Measurements from ENCODE around the gene VKORC1. TPM values are rescaled to one million over a fixed set of nuclear protein-coding genes. Genes with fewer than 3 reads are reported as not detected.

Gene VKORC1
- polyA plus RNA-seq, 2 of the 4 experiments (the other 2 are of a cell fraction), result 94.2 to 101 TPM

- H3K4me2 ChIP-seq, result no peak overlapping the region
- ChIA-PET POLR2A (no interaction called here), CTCF (interaction anchor here (3.1 to 20.3 kb wide), 2 partner anchors 32 to 126 kb away, joined by 12 to 166 read pairs; partner anchors contain the start of gene HSD3B7)
- H3K4me3 ChIP-seq, result no peak overlapping the region
- no peak for FAIRE-seq
- no peak overlapping the region for H3K27ac ChIP-seq
- ATAC-seq, result no peak
- H3K9me3 ChIP-seq, result no peaks in the 10 kb centered on the region
- DNase-seq (ENCODE audit: low read depth in 1 of 2, low spot score in 1 of 2), result no peak
- 83% methylated on average over 26 of the region's 26 CpGs for WGBS (ENCODE audit: missing lambda C conversion rate)
- TF ChIP-seq HOXA7 (CRISPR knock-in tag; IDR thresholded peaks at IDR 0.05) (no peak), CHD2 (IDR thresholded peaks at IDR 0.05; ENCODE audit: low read length, partially characterized antibody) (no peak), CHD4 (IDR thresholded peaks at IDR 0.05; ENCODE audit: borderline replicate concordance) (no peak), HOXB5 (CRISPR knock-in tag; IDR thresholded peaks at IDR 0.05) (no peak), NFE2L2 (conservative IDR thresholded peaks at IDR 0.05; ENCODE audit: low read length) (no peak), FOXS1 (CRISPR knock-in tag; IDR thresholded peaks at IDR 0.05) (no peak), CBX2 (IDR thresholded peaks at IDR 0.05; ENCODE audit: borderline replicate concordance, low read depth) (no peak), CTCF (IDR thresholded peaks at IDR 0.05) (no peak), MAZ (IDR thresholded peaks at IDR 0.05; ENCODE audit: borderline replicate concordance, low read depth, low read length) (no peak), HOXB13 (CRISPR knock-in tag; IDR thresholded peaks at IDR 0.05; ENCODE audit: low read depth) (no peak), PBX3 (IDR thresholded peaks at IDR 0.05) (no peak), NR3C1 (IDR thresholded peaks at IDR 0.05) (no peak)
- H3K4me1 ChIP-seq, result peaks cover 19% of the 10 kb centered on the region
These were observed 15.8 kb upstream of the VKORC1 start for GRCh38 chr16:31110106-31111034.

- H3K4me1 ChIP-seq, result peaks cover 19% of the 10 kb centered on the region
- no peak for ATAC-seq
- POLR2A ChIA-PET, result no interaction called here
- H3K4me3 ChIP-seq, result no peak overlapping the region
- 93% methylated on average over 12 of the region's 12 CpGs for WGBS (ENCODE audit: missing lambda C conversion rate)
- no peak overlapping the region; the same call in 2 of the 3 replicates for H3K4me2 ChIP-seq
- H3K27ac ChIP-seq, result no peak overlapping the region
- no peak for TF ChIP-seq NR3C1 (IDR thresholded peaks at IDR 0.05)
- TF ChIP-seq PBX3 (IDR thresholded peaks at IDR 0.05), result no peak
- no peak for TF ChIP-seq HDAC2 (IDR thresholded peaks at IDR 0.05)
- no peak for TF ChIP-seq PHF8 (IDR thresholded peaks at IDR 0.05; ENCODE audit: borderline replicate concordance, low read depth)
- no peak for TF ChIP-seq FOSL2 (IDR thresholded peaks at IDR 0.05)
- no peak for TF ChIP-seq FOSL2 (CRISPR knock-in tag; IDR thresholded peaks at IDR 0.05)
- no peak for TF ChIP-seq ZC3H11A (IDR thresholded peaks at IDR 0.05)
- no peak for TF ChIP-seq HOXA7 (CRISPR knock-in tag; IDR thresholded peaks at IDR 0.05)
- TF ChIP-seq CHD4 (IDR thresholded peaks at IDR 0.05; ENCODE audit: borderline replicate concordance), result no peak
- TF ChIP-seq ZNF302 (CRISPR knock-in tag; IDR thresholded peaks at IDR 0.05), result no peak
- TF ChIP-seq USF2 (IDR thresholded peaks at IDR 0.05), result no peak
- TF ChIP-seq RNF2 (IDR thresholded peaks at IDR 0.05; ENCODE audit: borderline replicate concordance, low read depth), result no peak
- no peaks in the 10 kb centered on the region for H3K9me3 ChIP-seq
- no peak for FAIRE-seq
- CTCF ChIA-PET, result interaction anchor here (3.1 to 20.3 kb wide), 2 partner anchors 32 to 125 kb away, joined by 12 to 166 read pairs; partner anchors contain the start of gene HSD3B7
- DNase-seq (ENCODE audit: low read depth in 1 of 2, low spot score in 1 of 2), result no peak
These were observed 15.0 kb upstream of the VKORC1 start for GRCh38 chr16:31109622-31110021.
